ENCODE data around the gene MACROD1.
A peak's percentile ranks its signal among the peaks of the same experiment; 100 is the strongest.

MACROD1 gene

GRCh38 chr11:64157631-64158394 lies 8.1 kb downstream of the MACROD1 start:
- H3K4me3 ChIP-seq (ENCODE audit: low read depth, low read length), result no peak overlapping the region
- TF ChIP-seq CTCF (IDR thresholded peaks at IDR 0.05; ENCODE audit: low read depth, low read length), result no peak

GRCh38 chr11:64156235-64157011 lies 9.5 kb downstream of the MACROD1 start:
- TF ChIP-seq CTCF (IDR thresholded peaks at IDR 0.05; ENCODE audit: low read depth, low read length), result no peak
- H3K4me3 ChIP-seq (ENCODE audit: low read depth, low read length), result no peak overlapping the region

- no peak for TF ChIP-seq CTCF (IDR thresholded peaks at IDR 0.05; ENCODE audit: low read depth, low read length)
Measured at GRCh38 chr11:64153812-64154211, 12.1 kb downstream of the MACROD1 start.

GRCh38 chr11:64152841-64153691 lies 12.8 kb downstream of the MACROD1 start:
- TF ChIP-seq CTCF (IDR thresholded peaks at IDR 0.05; ENCODE audit: low read depth, low read length), result peak; percentile 99
- H3K4me3 ChIP-seq (ENCODE audit: low read depth, low read length), result no peak overlapping the region

More at GRCh38 chr11:64153812-64154211, 12.1 kb downstream of the MACROD1 start:
- H3K4me3 ChIP-seq (ENCODE audit: low read depth, low read length), result no peak overlapping the region

- H3K4me3 ChIP-seq (ENCODE audit: low read depth, low read length), result no peak overlapping the region
- TF ChIP-seq CTCF (IDR thresholded peaks at IDR 0.05; ENCODE audit: low read depth, low read length), result no peak
Measured at GRCh38 chr11:64151337-64151736, 14.6 kb downstream of the MACROD1 start.

- H3K4me3 ChIP-seq (ENCODE audit: low read depth, low read length), result no peak overlapping the region
- no peak for TF ChIP-seq CTCF (IDR thresholded peaks at IDR 0.05; ENCODE audit: low read depth, low read length)
Measured at GRCh38 chr11:64150481-64151239, 15.3 kb downstream of the MACROD1 start.
